GM19035 (cell line): ENCODE results near the gene TAS2R60.
"Not testable (repeated sequence)": the region's sequence is repeated elsewhere in the genome, so short reads cannot be mapped to it uniquely, and the experiment has no call there.

ENCODE experiments used
- ATAC-seq: cut with Tn5 transposase; IDR thresholded peaks from one replicate; pipeline ENCODE4 v1.9.1; 2021; ENCODE audit not compliant: unreplicated experiment

Gene TAS2R60

DNA sequence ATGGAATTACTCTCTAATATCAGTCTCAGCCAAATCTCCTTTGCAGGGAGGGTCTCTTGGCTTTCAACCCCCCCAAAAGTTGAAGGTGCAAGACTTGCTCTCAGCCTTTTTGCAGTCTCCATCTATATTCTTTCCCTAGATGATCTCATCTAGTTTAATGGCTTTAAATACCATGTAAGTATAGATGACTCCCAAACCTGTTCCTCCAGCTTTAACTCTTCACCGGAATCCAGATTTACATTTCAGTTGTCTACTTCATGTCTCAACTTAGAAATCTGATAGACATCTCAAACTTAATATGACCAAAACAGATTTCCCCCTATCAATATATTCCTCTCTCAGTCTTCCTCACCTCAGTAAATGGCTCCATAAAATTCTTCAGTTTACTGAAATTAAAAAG is 24.5 kb downstream of the TAS2R60 start:
- ATAC-seq: no peak

DNA sequence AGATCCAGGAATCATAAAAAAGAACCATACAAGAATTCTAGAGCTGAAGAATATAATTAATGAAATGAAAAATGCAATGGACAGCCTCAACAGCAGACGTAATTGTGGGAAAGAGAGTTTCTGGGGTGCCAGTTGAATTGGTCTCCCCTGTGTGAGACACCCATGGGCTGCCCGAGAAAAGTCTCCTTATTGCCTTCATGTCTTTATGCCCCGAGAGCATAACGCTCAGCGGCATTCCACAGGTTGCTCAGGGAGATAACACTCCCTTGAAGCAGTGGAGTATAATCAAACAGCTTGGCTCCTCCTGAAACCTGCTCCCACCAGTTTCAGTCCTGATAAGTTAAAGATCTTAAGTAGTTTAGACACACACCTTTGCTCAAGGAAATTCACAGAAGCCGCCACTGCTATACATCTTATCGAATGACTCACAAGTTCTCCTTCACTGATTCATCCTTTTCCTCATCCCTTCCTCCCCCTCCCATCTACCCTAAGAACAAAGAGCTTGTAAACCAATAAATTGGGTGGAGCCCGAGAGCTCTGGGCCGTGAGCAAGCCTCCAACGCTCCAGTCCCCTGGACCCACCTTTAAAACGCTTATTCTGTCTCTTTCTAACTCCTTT is 28.9 kb downstream of the TAS2R60 start:
- not testable (repeated sequence) for ATAC-seq

DNA sequence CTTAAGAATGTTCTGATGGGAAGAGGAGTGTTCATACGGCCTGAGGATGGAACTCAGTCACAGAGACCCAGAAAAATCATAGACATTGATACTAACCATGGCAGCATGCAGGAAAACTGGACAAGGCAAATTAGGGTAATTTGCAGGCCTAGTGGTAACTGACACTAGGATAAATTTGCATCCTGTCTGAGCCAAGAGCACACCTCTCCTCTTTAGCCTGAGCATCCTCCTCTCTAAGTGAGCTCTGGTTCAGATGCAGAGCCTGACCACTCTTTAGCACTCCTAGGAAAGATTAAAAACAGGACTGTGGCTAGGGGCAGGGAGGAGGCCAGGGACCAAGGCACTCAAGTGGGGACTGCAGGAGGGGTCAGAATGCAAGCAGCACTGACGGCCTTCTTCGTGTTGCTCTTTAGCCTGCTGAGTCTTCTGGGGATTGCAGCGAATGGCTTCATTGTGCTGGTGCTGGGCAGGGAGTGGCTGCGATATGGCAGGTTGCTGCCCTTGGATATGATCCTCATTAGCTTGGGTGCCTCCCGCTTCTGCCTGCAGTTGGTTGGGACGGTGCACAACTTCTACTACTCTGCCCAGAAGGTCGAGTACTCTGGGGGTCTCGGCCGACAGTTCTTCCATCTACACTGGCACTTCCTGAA is 34.4 kb downstream of the TAS2R60 start, which contains the start of gene TAS2R41:
Gene TAS2R41, plus strand, starts transcription at position 373 of the 650 bp plus-strand sequence. Its CDS starts 0 bp downstream, at position 373.
- ATAC-seq: no peak

DNA sequence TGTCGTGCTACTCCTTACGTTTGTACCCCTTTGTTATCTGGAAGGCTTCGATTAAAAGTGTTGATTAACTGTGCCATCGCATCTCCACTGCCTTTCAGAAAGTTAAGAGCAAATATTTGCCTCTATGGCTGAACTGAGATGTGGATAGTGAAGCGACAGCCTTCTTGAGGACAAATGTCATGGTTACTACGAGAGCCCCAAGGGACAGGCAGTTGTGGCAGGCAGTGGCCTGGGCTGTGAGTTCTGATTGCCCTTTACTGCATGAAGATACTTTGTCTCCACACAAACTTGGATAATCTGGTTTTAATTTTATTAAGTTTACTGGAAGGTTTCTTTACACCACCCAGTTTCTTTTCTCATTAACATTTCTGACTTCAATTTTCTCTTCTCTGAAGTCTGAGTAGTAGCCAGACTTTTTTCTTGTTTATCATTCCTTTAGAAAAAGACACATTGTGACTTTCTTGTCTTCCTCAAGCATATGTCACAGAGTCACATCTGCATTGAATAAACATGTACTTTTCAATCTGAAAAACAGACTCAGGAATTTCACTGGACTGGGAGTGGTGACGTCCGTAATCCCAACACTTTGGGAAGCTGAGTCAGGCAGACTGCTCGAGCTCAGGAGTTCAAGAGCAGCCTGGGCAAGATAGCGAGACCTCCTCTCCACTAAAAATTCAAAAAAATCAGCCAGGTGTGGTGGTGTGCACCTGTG is 36.0 kb downstream of the TAS2R60 start:
- no peak for ATAC-seq

DNA sequence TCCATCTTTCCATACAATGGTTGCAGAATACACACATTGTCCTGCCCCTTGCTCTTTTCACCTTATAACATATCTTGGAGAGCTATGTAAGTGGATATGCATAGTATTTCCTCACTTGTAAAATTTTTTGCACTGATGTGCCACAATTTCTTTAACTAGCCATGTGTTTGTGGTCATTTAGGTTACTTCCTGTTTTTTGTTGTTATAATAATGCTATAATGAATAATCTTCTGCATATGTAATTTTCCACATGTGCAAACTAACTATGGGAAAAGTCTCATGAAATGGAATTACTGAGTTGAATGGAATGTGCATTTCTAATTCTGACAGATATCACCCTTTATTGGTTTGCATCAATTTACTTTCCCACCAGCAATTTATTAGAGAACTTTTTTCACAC is 37.2 kb downstream of the TAS2R60 start:
- ATAC-seq: no peak

DNA sequence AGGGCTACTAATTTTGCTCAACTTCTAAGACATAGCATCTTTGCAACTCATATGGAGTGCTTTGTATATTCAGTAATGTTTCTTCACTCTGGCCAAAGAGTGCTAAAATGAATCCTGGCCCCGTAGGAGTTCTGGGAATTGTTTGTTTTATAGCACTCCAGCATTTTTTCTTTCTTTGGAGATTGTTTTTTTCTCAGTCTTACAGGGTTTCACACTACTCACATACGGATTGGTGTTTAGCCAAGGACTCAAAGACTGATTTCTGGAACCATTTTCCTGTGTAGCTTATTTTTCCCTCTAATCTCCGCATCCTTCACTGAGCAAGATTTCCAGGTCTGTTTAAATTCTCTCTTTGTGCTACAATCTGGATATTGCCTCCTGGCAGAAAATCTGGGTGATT is 40.9 kb downstream of the TAS2R60 start:
- ATAC-seq: no peak

DNA sequence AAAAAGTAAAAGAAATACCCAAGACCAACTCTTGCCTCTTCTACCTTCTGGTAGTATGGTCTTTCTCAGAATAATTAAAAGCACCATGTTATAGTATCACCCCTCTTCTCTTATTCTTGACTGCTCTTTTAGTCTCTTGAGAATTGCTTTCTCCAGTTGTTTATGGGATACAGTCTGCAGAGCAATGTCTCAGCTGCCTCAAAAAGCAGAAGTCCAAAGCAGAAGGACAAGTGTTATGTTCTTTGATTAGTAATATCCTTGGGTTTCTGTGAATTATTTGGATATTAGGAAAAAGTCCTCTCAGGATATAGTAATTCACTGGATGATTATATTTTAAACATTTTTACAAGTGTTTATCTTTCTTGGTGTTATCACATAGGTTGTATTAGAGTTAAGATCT is 41.8 kb downstream of the TAS2R60 start:
- no peak for ATAC-seq

DNA sequence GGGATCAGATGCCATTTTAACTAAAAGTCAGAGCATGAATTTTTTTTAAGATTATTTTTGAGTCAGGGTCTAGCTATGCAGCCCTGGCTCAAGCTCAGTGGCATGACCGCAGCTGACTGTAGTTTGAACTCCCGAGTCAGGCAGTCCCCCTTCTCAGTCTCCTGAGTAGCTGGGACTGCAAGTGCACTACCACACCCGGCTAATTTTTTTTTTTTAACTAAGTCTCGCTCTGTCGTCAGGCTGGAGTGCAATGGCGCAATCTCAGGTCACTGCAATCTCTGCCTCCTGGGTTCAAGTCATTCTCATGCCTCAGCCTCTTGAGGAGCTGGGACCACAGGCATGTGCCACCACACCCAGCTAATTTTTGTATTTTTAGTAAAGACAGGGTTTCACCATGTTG is 42.2 kb downstream of the TAS2R60 start:
- no peak for ATAC-seq

DNA sequence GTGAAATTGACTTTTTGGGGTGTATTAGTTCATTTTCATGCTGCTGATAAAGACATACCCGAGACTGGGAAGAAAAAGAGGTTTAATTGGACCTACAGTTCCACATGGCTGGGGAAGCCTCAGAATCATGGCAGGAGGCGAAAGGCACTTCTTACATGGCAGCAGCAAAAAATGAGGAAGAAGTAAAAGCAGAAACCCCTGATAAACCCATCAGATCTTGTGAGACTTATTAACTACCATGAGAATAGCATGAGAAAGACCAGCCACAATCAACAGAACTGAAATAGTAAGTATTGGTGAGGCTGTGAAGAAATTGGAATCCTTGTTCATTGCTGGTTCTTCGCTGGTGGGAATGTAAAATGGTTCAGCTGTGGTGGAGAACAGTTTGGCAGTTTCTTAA is 43.0 kb downstream of the TAS2R60 start:
- not testable (repeated sequence) for ATAC-seq

DNA sequence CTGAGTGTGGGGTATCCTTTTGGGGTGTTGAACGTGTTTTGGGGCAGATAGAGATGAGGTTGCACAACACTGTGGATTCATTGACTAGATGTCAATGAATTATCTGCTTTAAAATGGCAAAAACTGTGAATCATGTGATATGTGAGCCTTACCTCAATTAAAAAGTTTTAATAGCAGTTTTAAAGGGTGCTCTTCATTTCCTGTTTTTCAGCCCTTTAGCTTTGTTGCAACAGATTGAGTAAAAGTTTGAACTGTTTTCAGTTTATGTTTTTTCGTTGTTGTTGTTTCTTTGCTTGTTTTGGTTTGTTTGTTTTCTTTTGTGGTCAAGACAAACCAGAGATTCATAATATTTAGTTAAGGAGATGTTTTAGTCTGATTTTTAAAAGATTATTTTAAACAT is 43.8 kb downstream of the TAS2R60 start:
- ATAC-seq: no peak

DNA sequence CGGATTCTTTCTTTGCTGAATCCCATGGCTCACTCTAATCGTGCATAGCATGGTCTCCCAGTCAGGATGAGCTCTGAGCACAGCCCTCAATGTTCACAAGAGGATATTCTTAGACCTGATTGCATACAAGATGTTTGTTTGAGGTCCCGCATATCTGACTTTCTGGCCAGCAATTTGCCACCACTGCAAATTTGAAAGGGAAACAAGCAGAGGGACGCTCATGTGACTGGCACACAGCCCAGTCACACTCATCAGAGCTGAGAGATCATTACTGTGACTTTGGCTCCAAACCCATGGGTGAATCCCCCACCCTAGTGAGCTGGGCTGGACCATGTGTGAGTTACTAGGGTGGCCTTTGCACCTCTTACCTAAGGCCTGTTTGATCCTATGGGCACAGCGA is 44.3 kb downstream of the TAS2R60 start:
- peak; percentile 51 for ATAC-seq

DNA sequence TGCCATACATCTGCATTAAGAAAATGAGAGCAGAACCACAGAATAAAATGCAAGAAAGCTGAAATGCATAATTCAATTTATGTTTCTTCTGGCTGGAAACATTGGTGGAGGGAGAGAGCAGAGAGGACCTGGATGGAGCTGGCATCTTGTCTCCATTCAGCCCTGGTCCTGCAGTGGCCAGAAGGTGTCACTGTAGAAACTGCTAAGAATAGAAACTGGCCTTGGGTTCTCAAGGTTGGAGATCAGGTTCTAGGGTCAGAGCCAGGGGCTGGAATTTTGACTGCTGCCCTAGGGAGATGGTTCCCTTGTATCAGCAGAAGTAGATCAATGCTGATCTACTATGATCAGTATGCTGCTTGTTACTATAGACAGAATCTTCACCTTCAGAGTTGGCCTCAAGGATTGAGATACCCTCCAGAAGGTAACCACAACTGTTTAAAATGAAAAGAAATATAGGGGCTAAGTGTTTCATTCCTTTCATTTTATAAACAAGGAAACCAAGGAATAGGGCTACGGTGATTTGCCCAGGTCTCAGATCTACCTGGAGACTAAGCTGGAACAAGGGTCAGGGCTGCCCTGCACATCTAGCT is 47.6 kb downstream of the TAS2R60 start:
- no peak for ATAC-seq

DNA sequence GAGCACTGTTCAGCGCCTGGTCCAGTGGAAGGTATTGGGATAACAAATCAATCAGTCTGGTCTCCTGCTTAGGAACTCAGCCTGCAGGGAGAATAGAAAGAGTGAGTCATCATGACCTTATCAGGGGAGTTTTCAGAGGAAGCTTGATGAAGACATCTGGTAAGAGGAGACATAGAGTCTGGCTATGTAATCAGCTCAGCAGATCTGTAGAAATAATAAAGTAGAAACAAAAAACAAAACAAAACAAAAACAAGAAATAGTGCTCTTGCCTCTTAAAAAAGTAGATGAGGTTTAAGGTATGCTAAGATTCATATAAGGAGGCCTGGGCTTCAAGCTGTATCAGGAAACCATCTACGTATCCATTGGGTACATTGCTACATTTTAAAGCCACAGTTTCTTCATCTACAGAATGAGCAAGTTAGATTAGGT is 48.8 kb downstream of the TAS2R60 start:
- no peak for ATAC-seq

DNA sequence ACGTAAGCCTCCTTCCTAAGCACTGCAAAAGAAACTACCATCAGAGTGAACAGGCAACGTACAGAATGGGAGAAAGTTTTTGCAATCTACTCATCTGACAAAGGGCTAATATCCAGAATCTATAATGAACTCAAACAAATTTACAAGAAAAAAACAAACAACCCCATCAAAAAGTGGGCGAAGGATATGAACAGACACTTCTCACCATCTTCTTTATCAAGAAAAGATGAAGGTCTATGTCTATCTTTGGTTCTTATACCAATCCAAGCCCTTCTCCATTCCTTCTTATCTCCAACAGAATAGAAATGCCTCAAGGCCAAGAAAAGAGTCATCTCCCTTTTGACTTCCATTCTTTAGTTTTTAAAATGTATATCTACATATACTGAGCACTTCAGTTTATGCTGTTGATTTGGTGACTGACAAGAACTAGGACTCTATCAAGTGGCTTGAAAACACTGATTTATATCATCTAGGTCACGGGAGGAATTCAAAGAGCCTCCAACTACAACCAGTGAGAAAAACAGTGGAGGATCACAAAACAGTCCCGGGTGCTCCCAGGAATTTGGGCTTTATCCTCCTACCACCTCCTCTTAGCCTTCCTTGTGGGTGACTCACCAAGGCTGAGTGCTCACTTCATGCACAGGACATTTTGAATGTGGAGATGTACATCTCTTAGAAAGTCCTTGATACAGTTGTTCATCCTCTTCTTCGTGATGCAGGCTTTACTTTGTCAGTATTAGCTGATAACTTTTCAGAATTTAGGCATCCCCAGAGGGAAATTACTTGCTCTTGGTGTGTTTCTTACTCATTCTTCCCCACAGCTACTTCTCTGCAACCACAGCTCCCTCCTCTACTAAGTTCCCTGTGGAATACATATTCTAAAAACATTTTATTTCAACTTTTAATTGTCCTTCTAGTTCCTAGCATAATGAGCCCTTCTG is 49.8 kb downstream of the TAS2R60 start:
- ATAC-seq: no peak

DNA sequence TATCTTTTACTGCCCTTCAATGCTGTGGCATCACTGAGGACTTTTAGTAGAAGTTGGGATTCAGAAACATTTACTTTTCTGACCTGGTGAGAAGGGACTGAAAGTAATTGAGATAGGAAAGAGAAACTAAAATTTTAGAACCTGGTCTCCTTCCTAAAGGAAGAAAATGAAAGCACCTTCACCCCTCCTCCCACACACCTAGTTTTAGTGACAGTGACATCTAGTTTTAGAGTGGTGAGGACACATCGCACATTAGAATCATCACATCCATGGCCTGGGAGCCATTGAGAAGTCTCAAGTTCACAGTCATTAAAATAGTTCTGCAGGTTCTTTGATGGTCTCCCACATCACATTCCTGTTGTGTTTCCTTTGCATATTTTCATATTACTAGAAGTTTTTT is 50.5 kb downstream of the TAS2R60 start:
- ATAC-seq: no peak
